GM19468 (cell line): ENCODE measurements around the gene DTX4.
A peak's percentile ranks its signal among the peaks of the same experiment; 100 is the strongest.

Experiments used
- ATAC-seq: cut with Tn5 transposase; IDR thresholded peaks from one replicate; pipeline ENCODE4 v1.9.1; 2021; ENCODE audit warnings: mild to moderate bottlenecking, moderate library complexity, moderate number of reproducible peaks; ENCODE audit not compliant: unreplicated experiment; ENCODE audit errors: extremely low read depth

The DTX4 gene

GRCh38 chr11:59214141-59214893 is 42.4 kb downstream of the DTX4 start:
- ATAC-seq = no peak

DNA sequence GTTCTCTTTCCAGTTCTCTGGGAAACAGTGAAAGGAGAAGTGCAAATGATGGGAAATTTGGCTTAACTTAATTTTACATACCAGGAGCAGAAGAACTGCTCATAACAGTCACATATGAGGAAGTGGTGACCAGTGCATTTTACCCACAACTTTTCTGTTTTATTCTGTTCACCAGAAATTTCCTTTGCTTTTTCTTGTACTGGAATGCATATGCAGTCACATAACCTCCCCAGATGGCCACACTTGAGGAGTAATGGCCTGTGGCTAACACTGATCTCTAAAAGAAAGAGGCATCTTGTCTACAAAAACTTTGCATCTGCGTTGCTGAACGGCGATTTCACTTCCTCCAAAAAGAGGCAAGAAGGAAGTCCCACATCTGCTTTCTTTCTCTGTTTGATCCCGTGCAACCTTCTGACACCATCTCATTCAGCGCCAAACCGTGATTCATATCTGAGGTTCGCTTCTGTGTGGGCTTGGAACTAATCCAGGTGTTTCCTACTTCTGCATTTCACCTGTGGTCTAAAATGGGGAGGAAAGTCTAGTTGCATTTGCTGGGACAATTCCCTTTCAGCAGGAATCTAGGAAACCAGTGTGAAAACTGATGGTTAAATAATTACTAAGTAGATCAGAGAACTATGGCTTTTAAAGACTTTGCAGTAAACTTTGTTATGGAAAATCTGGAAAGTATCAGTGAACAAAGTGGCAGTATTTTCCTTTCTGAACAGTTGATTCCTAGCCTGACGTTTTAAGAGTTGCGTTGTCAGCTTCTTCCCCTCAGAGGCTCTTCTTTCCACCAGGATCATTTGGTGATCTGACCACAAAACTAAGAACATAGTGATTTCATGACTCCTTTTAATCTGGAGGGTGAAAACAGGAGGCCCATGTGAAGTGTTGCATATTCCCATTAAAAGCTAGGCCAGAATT is 45.0 kb downstream of the DTX4 start:
- ATAC-seq = peak; percentile 91

DNA sequence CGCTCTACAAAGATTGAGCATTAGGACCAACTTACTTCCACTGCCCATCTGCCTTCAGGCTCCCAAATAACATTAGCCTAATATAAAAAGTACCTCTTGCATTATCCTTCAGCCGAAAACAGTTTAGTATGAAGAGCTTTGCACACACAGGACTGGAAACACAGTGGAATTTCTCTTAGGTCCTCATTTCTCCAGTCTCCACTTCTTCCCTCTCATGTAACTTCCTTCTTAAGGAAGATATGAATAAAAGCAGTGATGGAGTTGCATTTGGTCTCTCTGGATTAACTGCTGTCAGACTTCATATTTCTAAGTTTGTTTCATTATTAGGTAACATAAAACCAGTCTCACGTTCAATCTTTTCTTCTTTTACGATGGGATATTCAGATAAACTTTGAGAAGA is 46.4 kb downstream of the DTX4 start:
- ATAC-seq = no peak

- no peak for ATAC-seq
Measured at GRCh38 chr11:59218893-59219292, 47.0 kb downstream of the DTX4 start.

- ATAC-seq = no peak
Measured at GRCh38 chr11:59219836-59220235, 47.9 kb downstream of the DTX4 start.

DNA sequence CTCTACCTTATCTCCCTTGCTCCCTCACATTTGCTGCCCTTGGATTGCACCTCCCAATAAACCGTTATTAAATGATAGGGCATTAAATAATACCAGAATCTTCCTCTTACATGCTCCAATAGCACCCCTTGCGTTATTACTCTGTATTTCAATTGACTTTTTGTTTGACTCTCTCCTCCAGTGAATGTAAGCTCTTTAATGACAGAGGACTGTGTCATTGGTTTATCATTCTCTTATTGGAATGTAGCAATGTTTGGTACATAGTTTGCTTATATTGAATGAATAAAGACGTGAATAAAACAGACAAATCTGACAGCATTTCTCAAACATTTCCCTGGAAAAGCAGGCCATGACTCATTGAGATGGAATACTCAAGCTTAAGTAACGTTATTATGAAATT is 49.5 kb downstream of the DTX4 start:
- ATAC-seq = no peak

DNA sequence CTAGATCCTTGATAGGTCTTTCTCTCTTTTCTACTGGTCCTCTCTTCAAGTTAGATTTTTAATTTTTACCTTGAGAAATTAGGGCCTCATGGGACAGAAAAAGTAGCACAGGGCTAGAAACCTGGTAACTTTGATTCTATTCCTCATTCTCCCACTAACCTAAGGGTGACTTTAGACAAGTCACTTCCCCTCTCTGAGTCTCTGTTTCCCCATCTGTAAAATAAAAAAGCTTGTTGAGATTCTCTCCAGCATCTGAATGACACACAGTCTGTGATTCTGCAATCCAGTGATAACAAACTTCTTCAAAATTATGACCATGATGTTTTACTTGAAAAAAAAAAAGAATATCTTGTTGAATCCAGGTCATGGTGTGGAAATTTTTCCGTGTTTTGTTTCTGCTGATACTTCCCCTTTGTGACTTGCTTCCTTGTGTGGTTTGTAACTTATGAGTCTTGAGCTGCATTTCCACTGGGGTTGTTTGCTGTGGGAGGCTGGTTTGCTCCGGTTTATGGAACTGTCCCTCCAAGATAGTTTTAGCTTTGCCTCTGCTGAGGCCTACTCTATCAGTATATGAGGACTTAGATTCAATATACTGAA is 50.6 kb downstream of the DTX4 start:
- ATAC-seq = no peak

DNA sequence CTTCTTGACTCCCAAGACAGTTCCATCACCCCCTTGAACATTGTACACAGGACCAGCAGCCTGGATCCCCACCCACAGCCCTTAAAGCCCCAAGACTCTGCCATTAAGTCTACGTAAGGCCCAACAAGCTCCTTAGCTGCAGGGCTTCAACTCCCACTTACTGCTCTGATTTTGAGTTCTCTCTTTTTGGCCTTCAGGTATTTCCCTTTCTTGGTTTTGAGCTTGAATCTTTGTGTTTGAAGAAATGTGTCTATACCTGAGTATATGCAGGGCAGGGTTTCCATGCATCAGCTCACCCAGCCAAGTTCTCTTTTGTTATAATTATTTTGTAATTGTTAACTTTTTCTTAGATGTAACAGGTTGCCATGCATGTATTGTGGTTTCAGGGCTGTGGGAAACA is 51.2 kb downstream of the DTX4 start:
- ATAC-seq = no peak

DNA sequence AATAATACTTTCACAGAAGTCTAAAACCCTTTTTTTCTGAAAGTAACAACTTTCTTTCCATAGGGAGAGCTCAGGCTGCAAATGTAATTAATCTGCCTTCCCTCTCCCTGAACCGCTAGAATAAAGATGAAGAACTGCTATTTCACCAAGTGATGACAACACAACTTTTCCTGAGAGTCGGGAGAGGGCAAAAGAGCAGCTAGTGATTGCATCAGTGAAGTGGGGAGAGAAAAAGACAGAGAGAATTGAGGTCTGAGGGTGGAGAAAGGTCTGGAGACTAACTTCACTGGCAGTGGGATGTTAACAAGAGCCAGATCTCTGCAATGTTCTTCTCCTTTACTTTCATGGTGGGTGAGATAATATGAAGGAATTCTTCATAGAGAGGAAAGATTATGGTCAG is 51.7 kb downstream of the DTX4 start:
- no peak for ATAC-seq

GRCh38 chr11:59224351-59224928 is 52.5 kb downstream of the DTX4 start:
- ATAC-seq = peak; percentile 40

GRCh38 chr11:59225017-59225416 is 53.1 kb downstream of the DTX4 start:
- ATAC-seq = peak; percentile 21

DNA sequence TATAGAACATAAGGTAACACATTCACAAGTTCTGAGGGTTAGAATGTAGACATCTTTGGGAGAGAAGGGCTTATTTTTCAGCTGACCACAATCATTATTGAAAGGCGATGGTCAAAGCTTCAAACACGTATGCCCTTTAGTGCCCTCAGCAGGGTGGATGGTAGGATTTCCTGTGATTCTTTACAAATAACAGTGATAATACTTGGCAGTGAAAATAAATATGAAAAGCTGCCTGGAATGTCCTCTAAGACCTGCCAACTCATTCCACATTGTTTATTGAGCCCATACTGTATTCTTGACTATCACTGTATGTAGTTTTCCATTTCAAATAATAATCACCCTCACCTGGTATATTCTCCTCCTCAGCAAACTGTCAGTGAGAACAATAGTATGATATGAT is 54.5 kb downstream of the DTX4 start:
- ATAC-seq = no peak

DNA sequence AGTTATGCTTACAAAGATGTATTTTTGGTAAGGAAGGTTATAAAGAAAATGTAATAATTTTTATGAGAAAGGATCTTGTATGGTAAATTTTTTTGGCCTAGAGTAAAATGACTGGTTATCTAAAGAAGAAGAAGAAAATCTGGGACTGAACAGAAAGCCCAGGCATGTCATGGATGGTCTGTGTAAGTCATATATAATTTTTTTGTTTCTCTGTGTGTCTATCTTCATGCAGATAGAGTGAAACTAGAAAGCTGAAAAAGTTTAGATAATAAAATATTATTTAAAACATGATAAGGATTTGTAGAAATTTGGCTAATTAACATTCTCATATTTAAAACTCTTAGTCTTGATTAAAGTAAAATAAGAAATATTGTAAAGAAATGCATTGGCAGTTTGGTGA is 68.4 kb downstream of the DTX4 start:
- no peak for ATAC-seq

DNA sequence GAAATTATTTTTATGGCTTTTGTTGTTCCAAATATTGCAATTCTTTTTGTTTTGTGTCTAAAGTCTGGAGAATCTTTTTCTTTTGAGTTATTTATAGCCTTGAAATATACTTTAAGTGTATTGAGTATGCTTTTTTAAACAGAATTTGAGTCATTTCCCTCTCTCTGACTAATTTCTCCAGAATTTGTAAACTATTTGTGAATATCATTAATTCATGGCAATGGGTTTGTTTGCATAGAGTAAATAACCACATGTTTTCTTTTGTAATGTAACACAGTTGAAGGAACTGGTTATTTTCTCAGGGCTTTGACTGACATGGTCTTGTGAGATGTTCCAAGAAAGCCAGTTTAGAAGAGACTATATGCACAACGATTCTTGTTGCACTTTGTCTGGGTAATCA is 71.7 kb downstream of the DTX4 start:
- ATAC-seq = no peak

DNA sequence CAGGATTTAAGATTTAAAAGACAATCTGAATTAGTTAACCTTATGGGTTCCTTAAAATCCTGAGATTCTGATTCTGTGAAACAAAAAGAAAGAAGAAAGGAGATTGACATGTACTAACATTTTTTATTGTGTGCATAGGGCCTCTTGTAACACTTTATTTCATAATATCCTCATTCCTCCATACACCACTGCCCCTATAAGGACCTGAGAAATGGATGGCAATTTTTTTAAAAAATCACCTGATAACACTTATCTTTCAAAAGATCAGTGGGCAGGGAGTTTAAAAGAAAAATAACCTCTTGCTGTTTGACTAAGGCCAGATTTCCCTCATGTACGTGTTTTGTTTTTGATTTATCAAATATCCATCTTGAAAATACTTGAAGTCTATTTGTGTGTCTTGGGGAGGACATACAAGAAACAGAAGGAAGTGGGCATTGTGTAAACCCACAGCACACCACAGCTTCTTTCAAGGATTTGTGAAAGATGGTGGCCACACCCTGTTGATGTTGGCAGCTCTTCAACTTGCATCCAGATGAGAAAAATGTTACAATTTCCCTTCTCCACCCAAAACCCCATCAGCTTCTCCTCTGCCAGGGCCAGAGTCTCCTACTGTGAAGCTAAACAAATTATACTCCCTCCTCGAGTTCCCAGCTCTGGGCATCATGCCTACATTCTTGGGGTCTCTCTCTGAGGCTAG is 75.7 kb downstream of the DTX4 start:
- ATAC-seq = no peak

- ATAC-seq = no peak
Measured at GRCh38 chr11:59249535-59249934, 77.6 kb downstream of the DTX4 start.

GRCh38 chr11:59253001-59253400 is 81.1 kb downstream of the DTX4 start:
- no peak for ATAC-seq

DNA sequence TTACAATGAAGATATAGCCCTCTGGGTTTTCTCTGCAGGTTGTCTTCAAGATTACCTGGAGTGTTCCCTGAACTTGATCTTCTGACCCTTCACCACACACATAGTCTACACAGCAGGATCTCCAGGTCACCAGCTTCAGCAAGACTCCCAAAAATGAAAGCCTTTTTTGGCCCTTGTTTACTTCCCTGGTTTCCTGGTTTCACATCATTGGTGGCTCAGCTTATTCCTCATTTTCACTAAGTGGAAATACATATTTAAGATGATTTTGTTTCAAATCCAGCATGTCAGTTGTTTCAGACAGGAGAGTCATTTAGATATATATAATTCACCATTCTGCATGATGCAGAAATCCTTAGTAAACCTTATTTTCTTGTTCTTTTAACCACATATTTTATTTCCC is 82.4 kb downstream of the DTX4 start:
- ATAC-seq = no peak

DNA sequence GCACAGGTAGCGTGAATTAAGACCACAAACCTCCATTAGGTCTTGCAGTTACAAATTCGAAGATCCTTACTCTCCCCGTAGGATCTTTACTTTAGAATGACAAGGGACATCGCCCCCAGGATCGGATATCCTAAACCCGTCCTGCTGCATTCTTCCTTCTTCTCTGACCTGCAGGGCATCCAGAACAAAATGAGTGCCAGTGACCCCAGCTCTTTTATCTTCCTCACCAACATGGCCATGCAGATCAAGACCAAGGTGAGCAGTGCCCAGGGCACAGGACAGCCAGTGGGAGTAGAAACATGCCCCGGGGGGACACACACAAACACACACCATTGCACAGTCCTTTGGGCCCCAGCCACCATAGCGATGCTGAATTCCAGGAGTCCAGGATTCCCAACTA is 83.3 kb downstream of the DTX4 start:
- no peak for ATAC-seq
